GM11168 (cell line): ENCODE measurements around the gene PSMB7.

Experiments
- in situ Hi-C: fragments of 300-500 bp; cut with MboI; formaldehyde crosslinking; loops from one replicate; pipeline ENCODE4 v1.12.0; 2022; ENCODE audit warnings: low sequenced_read_pairs; ENCODE audit not compliant: unreplicated experiment

Gene PSMB7

GRCh38 chr9:124363326-124364096 is 51.7 kb downstream of the PSMB7 start:
- in situ Hi-C loops, result no loop called here

- in situ Hi-C loops, result no loop called here
These were observed 54.1 kb downstream of the PSMB7 start for GRCh38 chr9:124361128-124361527.

GRCh38 chr9:124359855-124360678 is 55.2 kb downstream of the PSMB7 start:
- in situ Hi-C loops, result no loop called here

GRCh38 chr9:124359426-124359825 is 55.8 kb downstream of the PSMB7 start:
- in situ Hi-C loops, result no loop called here

- in situ Hi-C loops, result no loop called here
These were observed 56.6 kb downstream of the PSMB7 start for GRCh38 chr9:124358631-124359030.

GRCh38 chr9:124357721-124358361 is 57.4 kb downstream of the PSMB7 start:
- in situ Hi-C loops, result no loop called here

GRCh38 chr9:124356745-124357390 is 58.4 kb downstream of the PSMB7 start:
- in situ Hi-C loops, result no loop called here

GRCh38 chr9:124355941-124356744 is 59.1 kb downstream of the PSMB7 start:
- in situ Hi-C loops, result no loop called here

- in situ Hi-C loops, result no loop called here
These were observed 60.0 kb downstream of the PSMB7 start for GRCh38 chr9:124355039-124355940.

- in situ Hi-C loops, result no loop called here
These were observed 60.8 kb downstream of the PSMB7 start for GRCh38 chr9:124354346-124355038.

GRCh38 chr9:124353811-124354274 is 61.4 kb downstream of the PSMB7 start:
- in situ Hi-C loops, result no loop called here

- in situ Hi-C loops, result no loop called here
These were observed 62.0 kb downstream of the PSMB7 start for GRCh38 chr9:124353166-124353768.

GRCh38 chr9:124352616-124353015 is 62.6 kb downstream of the PSMB7 start:
- in situ Hi-C loops, result no loop called here

- in situ Hi-C loops, result no loop called here
These were observed 63.4 kb downstream of the PSMB7 start for GRCh38 chr9:124351672-124352468.

- in situ Hi-C loops, result no loop called here
These were observed 64.6 kb downstream of the PSMB7 start for GRCh38 chr9:124350494-124351263.
